ENCODE results near the gene CSNK1D.
A peak's percentile ranks its signal among the peaks of the same experiment; 100 is the strongest.

CSNK1D gene

DNA sequence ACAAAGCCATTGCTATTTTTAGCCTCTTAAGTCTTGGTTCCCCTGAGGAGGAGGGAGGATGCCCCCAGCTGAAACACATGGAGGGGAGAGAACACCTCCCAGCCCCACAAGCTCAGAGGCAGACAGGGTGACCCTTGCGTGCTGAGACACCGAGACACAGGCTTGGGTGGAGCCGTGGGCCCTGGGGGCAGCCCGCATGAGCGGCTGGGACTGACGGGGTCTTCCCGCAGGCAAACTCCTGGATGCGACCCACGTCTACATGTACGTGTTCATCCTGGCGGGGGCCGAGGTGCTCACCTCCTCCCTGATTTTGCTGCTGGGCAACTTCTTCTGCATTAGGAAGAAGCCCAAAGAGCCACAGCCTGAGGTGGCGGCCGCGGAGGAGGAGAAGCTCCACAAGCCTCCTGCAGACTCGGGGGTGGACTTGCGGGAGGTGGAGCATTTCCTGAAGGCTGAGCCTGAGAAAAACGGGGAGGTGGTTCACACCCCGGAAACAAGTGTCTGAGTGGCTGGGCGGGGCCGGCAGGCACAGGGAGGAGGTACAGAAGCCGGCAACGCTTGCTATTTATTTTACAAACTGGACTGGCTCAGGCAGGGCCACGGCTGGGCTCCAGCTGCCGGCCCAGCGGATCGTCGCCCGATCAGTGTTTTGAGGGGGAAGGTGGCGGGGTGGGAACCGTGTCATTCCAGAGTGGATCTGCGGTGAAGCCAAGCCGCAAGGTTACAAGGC, 34.9 kb downstream of the CSNK1D start:
- DNase-seq, result no peak

DNA sequence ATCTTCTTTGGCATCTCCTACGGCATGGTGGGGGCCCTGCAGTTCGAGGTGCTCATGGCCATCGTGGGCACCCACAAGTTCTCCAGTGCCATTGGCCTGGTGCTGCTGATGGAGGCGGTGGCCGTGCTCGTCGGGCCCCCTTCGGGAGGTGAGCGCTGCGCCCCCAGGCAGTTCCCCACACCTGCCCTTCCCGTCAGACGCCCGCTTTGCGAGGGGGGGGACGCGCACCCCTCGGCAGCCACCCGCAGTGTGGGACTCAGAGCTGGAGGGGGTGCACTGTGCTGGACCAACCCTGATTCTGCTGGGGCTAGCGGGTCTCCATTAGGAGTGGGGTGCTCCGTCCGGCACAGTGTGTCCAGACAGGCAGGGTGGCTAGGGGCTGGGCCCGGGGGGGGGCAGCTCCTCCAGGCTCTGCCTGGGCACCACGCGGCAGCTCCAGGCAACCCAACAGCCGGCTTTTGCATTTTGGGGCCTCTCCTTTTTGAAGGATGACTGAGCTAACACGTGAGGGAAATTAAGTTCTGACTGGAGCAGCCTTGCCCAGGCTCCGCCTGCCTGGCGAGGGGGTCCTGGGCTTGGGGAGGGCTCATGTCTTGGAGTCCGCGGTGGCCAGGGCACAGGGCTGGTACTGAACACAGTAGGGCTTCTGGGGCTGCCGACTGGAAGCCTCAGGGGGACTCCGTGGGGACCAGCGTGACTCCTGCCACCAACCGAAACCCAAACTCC, 35.6 kb downstream of the CSNK1D start:
- no peak for DNase-seq

GRCh38 chr17:82237083-82237745, 36.3 kb downstream of the CSNK1D start:
- DNase-seq, result no peak

- peak; percentile 78 for DNase-seq
These were observed 37.1 kb downstream of the CSNK1D start for GRCh38 chr17:82236142-82236971.

DNA sequence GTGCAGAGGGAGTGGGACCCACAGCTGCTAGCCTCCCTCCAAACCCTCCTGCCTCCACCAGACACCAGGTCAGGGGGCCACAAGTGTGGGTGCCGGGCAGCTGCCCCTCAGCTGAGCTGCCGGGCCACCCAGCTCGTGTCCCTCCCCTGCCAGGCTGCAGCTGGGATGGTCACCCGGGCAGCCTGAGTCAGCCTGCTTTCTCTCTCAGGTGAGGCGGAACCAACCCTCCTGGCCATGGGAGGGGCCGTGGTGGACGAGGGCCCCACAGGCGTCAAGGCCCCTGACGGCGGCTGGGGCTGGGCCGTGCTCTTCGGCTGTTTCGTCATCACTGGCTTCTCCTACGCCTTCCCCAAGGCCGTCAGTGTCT, 37.7 kb downstream of the CSNK1D start:
- DNase-seq, result no peak

DNA sequence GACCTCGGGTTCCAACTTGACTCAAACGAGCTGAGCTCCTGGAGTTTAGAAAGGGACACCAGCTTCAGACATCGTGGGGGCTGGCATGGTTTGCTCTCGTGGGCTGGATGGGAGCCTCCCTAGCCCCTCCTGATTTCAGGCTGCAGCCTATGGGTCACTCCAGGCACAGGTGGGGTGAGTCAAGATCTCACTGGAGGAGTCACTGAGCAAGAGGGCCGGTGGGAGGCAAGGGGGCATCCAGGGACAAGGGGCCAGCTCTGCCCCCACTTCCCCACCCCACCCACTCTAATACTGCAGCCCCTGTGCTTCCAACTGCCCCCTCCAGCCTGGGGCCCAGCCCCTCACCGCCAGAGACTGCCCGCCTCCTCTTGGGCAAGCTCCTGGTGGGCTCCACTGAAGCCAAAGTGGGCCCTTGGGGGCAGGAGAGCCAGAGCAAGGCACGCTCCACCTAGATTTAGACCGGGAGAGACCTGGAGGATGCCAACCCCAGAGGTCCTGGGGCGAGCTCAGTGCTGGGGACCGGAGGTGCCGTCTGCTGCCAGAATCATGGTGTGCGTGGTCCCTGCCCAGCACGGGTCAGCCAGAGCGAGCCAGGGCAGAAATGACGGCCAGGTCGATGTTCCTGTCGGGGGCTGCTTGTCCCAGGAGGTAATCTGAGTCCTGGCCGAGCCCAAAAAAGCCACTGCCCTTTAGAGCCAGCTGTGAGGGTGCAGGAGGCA, 38.3 kb downstream of the CSNK1D start:
- no peak for DNase-seq

DNA sequence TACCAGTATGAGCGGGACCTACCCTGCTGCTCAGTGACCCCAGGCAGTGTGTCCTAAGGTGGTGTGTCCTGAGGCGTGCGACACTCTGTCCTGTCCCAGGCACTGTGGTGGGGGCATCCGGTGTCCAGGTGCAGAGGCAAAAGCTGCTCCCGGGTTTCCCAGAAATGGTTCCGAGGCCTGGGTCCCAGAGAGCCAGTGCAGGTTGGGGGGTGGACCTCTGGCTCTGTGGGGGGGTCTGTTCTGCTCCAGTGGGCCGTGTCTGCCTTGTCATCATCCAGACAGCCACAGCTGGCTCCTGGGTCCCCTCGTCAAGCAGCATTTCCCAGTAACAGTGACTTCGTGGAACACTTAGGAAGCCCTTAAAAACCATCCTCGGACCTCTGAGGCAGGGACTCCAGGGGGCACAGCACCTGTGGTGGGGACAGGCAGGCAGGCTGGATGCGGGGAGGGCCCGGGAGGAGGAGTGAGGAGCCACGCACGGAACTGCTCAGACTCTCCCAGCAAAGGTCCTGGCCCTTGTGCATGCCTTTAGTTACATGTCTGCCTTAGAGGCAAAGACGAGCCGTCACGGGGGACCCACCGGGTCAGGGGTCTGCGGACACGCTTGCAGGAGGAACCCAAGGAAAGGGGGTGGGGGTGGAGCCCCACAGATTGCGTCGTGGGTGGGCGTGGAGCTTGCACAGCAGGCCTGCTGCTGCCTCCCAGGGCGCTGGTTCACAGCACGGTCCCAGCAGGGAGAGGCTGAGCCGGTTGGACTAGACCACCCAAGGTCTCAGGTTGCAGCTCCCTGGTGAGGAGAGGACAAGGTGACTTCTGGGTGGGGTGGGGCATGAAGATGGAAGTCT, 39.1 kb downstream of the CSNK1D start:
- DNase-seq, result no peak

GRCh38 chr17:82232876-82233785, 40.4 kb downstream of the CSNK1D start:
- DNase-seq, result no peak

DNA sequence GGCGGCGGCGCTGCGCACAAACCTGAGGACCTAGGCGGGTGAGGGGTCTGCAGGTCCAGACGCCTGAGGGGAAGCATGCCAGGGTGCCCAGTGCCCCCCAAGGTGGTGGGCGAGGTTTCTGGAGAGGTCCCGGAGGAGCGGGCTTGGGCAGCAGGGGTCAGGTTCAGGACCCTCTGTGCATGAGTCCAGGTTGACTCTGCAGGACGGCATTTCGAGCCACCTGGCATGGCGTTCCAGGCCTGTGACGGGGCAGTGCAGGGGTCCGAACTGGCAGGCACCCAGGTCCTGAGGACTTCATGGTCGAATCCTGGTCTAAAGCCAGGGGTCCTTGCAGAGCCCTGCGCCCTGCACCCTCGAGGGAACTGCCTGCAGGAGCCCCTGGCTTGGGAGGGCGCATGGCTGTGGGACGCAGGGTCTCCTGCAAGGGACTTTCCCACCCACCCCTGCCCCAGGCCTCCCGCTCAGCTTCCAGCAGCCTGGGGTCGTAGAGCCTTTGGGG, 41.1 kb downstream of the CSNK1D start:
- DNase-seq, result no peak

- no peak for DNase-seq
These were observed 41.8 kb downstream of the CSNK1D start for GRCh38 chr17:82231562-82232321.

- no peak for DNase-seq
These were observed 42.3 kb downstream of the CSNK1D start for GRCh38 chr17:82231312-82231561.

DNA sequence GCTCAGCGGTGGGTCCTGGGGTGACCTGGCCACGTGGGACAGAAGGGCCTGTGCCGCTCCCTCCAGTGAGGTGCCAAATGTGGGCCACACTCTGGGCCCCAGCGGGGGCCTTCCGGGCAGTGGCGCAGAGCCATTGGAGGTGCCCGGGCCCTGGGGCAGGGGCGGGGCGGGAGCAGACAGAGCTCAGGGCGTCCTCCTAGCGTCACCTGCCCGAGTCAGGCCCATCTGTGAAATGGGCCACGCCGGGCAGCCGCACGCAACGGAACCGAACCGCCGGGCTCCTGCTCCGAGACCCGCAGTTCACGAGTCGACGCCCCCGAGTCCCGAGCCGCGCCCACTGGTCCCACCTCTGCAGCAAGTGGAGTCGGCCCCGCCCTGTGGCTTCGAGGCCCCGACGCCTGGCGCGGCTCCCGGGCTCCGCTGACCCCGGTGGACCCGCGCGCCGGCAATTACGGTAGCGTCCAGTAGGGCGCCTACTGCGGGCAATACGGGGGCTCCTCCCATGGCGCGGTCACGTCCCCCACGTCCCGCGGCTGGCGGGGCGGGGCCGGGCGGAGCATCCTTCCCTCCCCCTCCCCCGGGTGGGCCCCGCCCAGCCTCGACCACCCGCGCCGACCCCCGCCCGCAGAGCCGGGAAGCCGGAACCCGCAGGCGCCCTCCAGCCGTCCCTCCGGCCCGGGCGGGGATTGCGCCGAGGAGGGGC, 42.7 kb downstream of the CSNK1D start:
- DNase-seq, result no peak

DNA sequence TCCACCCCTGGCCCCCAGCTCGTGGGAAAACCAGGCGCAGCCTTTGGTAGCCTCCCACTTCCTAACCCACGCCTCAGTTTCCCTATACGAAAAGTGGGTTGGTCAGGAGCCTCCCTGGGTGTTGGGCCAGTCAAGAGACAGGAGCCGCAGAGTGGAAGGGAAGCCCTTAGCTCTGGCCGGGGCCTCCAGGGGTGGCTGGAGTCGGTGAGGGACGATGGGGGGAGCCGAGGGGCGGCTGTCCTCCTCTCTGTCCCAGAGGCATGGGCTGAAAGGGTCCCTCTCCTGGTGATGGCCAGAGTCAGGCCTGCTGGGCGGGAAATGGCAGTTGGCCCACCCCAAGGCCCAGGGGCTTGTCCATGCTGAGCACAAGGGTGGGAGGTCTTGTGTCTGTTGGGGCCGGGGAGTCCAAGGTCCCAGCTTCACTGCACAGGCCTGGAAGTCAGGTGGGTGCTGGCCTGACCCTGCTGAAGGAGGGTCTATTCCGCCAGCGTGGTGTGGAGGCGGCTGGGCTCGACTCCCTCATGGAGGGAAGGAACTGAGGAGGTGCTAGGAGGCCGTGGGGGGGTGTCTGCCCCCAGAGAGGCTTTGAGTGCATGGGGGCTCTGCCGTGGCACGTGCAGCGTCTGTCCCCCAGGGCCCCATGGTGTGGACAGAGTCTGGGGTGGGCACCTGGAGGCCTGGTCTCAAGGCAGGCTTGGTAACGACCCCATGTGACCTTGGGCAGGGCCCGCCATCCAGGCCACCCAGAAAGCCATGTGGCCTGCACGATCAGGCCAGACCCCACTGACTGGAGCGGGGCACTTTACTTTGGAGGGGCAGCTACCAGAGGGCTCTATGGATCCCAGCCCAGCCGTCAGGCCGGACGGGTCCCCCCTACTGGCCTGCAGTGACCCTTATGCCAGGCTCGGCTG, 43.5 kb downstream of the CSNK1D start:
- DNase-seq, result no peak

DNA sequence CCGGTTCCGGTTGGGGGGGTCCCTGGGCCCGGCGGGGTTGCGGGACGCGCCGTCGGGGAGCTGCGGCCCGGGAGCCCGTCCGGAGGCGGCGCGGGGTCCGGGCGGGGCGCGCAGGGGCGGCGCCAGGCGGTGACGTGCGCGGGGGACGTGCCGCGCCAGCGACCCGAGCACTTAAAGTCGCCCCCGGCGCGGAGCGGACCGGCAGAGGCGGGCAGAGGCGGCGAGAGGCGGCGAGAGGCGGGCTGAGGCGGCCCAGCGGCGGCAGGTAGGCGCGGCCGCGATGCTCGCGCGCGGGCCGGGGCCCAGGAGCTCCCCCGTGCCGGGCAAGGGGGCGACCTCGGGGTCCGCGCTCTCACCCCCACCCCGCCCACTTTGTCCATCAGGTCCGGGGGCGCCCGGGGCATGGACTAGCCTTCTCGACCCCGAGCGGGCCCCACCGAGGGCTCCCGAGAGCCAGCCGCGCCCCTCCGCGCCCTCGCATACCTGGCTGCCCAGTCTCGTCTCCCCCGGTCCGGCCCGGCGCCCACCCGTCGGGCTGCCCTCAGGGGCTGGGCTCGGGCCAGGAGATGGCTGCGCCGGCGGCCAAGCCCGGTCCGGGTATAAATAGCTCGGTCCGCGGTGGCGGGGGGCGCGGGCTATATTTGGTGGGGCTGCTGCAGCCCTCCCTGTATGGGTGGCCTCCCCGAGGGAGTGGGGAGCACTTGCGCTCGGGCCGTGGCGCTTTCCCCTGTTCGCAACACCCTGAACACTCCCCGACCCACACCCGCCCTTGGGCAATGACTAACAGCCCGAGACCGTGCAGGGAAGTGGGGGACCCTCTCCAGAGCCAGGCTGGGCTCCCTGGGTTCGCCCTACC, 44.4 kb downstream of the CSNK1D start, which contains the start of gene SLC16A3:
Gene SLC16A3, plus strand, starts transcription at position 201 of the 856 bp plus-strand sequence. CDS start 6,967 bp downstream, outside the sequence.
- no peak for DNase-seq

DNA sequence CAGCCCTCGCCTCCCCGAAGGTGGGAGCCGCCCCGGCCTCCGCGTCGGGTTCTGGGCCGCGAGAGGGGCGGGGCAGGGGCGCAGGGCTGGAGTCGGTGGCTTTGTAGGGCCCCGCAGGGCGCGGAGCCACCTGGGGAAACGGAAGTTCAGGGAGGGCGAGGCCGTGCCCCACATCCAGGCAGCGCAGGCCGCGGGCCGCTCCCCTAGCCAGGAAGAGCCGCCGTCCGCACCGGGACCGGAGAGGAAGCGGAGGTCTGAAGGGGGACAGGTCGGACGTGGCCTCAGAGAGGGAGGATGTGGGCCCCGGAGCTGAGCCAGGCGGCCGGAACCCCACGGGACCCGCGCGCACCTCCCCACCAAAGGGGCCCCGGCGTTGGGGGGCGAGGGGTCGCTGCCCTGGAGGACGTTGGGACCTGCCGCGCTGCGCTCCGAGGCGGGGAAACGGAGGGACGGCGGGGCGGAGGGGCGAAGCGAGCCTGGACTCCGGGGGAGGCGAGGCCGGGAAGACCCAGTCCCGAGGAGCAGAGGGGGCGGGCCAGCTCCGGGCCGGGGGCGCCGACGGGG, 45.1 kb downstream of the CSNK1D start:
- DNase-seq, result no peak

- DNase-seq, result no peak
These were observed 45.7 kb downstream of the CSNK1D start for GRCh38 chr17:82227629-82228277.

Data from NCI-H1694 (cell line).